HepG2 (cell line): Measurements from ENCODE around the gene SNAP23. TPM values are rescaled to one million over a fixed set of nuclear protein-coding genes. Genes with fewer than 3 reads are reported as not detected.
A peak's percentile ranks its signal among the peaks of the same experiment; 100 is the strongest.

Experiments used
- BCLAF1 ChIP-seq: fragments of 450-650 bp; IDR thresholded peaks from 2 replicates; pipeline ENCODE4 v1.6.1; 2017; ENCODE audit warnings: mild to moderate bottlenecking
- BRF2 ChIP-seq: sonication (generic); formaldehyde crosslinking; IDR thresholded peaks from 2 replicates; pipeline ENCODE4 v1.8.1; 2022; ENCODE audit warnings: mild to moderate bottlenecking, missing genetic modification reagents
- CSRNP1 ChIP-seq: sonication (generic); formaldehyde crosslinking; IDR thresholded peaks from 2 replicates; pipeline ENCODE4 v1.8.1; 2023; ENCODE audit warnings: mild to moderate bottlenecking, missing genetic modification reagents
- ELK4 ChIP-seq: sonication (generic); formaldehyde crosslinking; IDR thresholded peaks from 2 replicates; pipeline ENCODE4 v1.9.0; 2021; ENCODE audit warnings: missing genetic modification reagents, borderline replicate concordance
- ETS1 ChIP-seq: sonication (generic); formaldehyde crosslinking; IDR thresholded peaks from 2 replicates; pipeline ENCODE4 v1.4.0; 2020; ENCODE audit warnings: missing genetic modification reagents
- SIN3B ChIP-seq: fragments of 150-350 bp; IDR thresholded peaks from 2 replicates; pipeline ENCODE4 v1.6.1; 2014; ENCODE audit warnings: low read length
- SKI ChIP-seq: fragments of 450-650 bp; IDR thresholded peaks from one replicate; pipeline ENCODE4 v1.6.1; 2018; ENCODE audit warnings: mild to moderate bottlenecking; ENCODE audit not compliant: partially characterized antibody
- SOX5 ChIP-seq: IDR thresholded peaks from 2 replicates; pipeline ENCODE4 v1.6.1; 2016; ENCODE audit warnings: borderline replicate concordance
- SP2 ChIP-seq: sonication (generic); formaldehyde crosslinking; IDR thresholded peaks from 2 replicates; pipeline ENCODE4 v1.5.1; 2020; ENCODE audit warnings: mild to moderate bottlenecking, missing genetic modification reagents
- SP5 ChIP-seq: IDR thresholded peaks from 2 replicates; pipeline ENCODE4 v1.6.1; 2016; ENCODE audit warnings: low read depth, borderline replicate concordance
- TBL1XR1 ChIP-seq: fragments of 150-350 bp; IDR thresholded peaks from 2 replicates; pipeline ENCODE4 v1.6.1; 2014; ENCODE audit warnings: borderline replicate concordance, low read length; ENCODE audit not compliant: partially characterized antibody
- THAP9 ChIP-seq: sonication (generic); formaldehyde crosslinking; IDR thresholded peaks from 2 replicates; pipeline ENCODE4; 2020; ENCODE audit warnings: missing genetic modification reagents, mild to moderate bottlenecking, borderline replicate concordance
- ZBTB21 ChIP-seq: sonication (generic); formaldehyde crosslinking; IDR thresholded peaks from 2 replicates; pipeline ENCODE4 v1.4.0; 2020; ENCODE audit warnings: missing genetic modification reagents
- ZNF749 ChIP-seq: sonication (generic); formaldehyde crosslinking; IDR thresholded peaks from 2 replicates; pipeline ENCODE4 v1.8.0; 2022; ENCODE audit warnings: mild to moderate bottlenecking, missing genetic modification reagents, moderate library complexity, borderline replicate concordance
- ZNF784 ChIP-seq: sonication (generic); formaldehyde crosslinking; IDR thresholded peaks from 2 replicates; pipeline ENCODE4 v1.5.1; 2020; ENCODE audit warnings: missing genetic modification reagents, mild to moderate bottlenecking, borderline replicate concordance
- ZNF816 ChIP-seq: sonication (generic); formaldehyde crosslinking; IDR thresholded peaks from 2 replicates; pipeline ENCODE4 v1.8.0; 2022; ENCODE audit warnings: missing genetic modification reagents, mild to moderate bottlenecking, borderline replicate concordance
- ZSCAN12 ChIP-seq: sonication (generic); formaldehyde crosslinking; IDR thresholded peaks from 2 replicates; pipeline ENCODE4 v1.9.0; 2021; ENCODE audit warnings: mild to moderate bottlenecking, missing genetic modification reagents
- polyA plus RNA-seq, 8 experiments: library from polyadenylated mRNA; depleted of rRNA in 3 of 8; stranded (reverse) in 7 of 8; unstranded in 1 of 8; fragments of >200 nt; fragmentation: Illumina TruSeq in 4 of 8; extraction: Trizol in 4 of 8; gene quantifications; 2 replicates each; pipeline versions ENCODE4 v1.2.1 to v1.2.3, GENCODE V29; 2011 to 2016; ENCODE audit warnings: low read depth in 4 of 8, missing spikeins in 1 of 8, mixed read lengths in 1 of 8; ENCODE audit not compliant: insufficient read depth in 1 of 8
- total RNA-seq, 5 experiments: library from RNA; depleted of rRNA; stranded (reverse); fragments of >200 nt; fragmentation: Illumina TruSeq; extraction: Trizol; gene quantifications; 2 replicates each; pipeline ENCODE4 v1.2.3, GENCODE V29; 2016; ENCODE audit warnings: low read depth in 1 of 5

The SNAP23 gene
- total and polyA plus RNA-seq, 2 of the 13 experiments (the other 11 are each of a cell fraction or from before 2014, with no cell fraction given), result 37.0 to 101 TPM

GRCh38 chr15:42581272-42581730 is 85.9 kb downstream of the SNAP23 start (continued):
- TF ChIP-seq ZNF784 (CRISPR knock-in tag) (0 out of 2 replicates have a peak, but pooled peaks have one; percentile 48), BCLAF1 (no peak), ZBTB21 (CRISPR knock-in tag) (no peak), SP5 (0 out of 2 replicates have a peak, but pooled peaks have one; percentile 28), TBL1XR1 (no peak), SP2 (CRISPR knock-in tag) (no peak), ELK4 (CRISPR knock-in tag) (no peak), ZNF749 (no peak), CSRNP1 (CRISPR knock-in tag) (0 out of 2 replicates have a peak, but pooled peaks have one; percentile 33), SIN3B (no peak), ZSCAN12 (CRISPR knock-in tag) (no peak), THAP9 (CRISPR knock-in tag) (no peak), SKI (no peak), ZNF816 (CRISPR knock-in tag) (no peak), SOX5 (CRISPR knock-in tag) (no peak), ETS1 (CRISPR knock-in tag) (no peak), BRF2 (CRISPR knock-in tag) (no peak)
